Type B pancreatic cell (in vitro differentiated cells): Measurements from ENCODE around the gene MYO9A. TPM values are rescaled to one million over a fixed set of nuclear protein-coding genes. Genes with fewer than 3 reads are reported as not detected.

Source experiments
- DNase-seq: peaks from one replicate; pipeline ENCODE4 v3.0.0; 2021; ENCODE audit warnings: mixed read lengths; ENCODE audit not compliant: unreplicated experiment; ENCODE audit errors: extremely low spot score
- H3K27ac Mint-ChIP-seq: 2 replicates; pipeline ENCODE4 v1.8.0; 2021; ENCODE audit warnings: mild to moderate bottlenecking, mixed read lengths
- H3K27me3 Mint-ChIP-seq: 2 replicates; pipeline ENCODE4 v1.8.0; 2021; ENCODE audit warnings: mixed read lengths
- H3K36me3 Mint-ChIP-seq: 2 replicates; pipeline ENCODE4 v1.8.0; 2021; ENCODE audit warnings: mixed read lengths
- H3K4me1 Mint-ChIP-seq: one replicate; pipeline ENCODE4 v1.8.0; 2021; ENCODE audit warnings: mixed read lengths; ENCODE audit not compliant: unreplicated experiment
- H3K4me3 Mint-ChIP-seq: 2 replicates; pipeline ENCODE4 v1.8.0; 2021; ENCODE audit warnings: mild to moderate bottlenecking, mixed read lengths
- H3K9me3 Mint-ChIP-seq: 2 replicates; pipeline ENCODE4 v1.8.0; 2021; ENCODE audit warnings: mixed read lengths
- total RNA-seq: library from RNA; stranded (reverse); gene quantifications from 2 replicates; pipeline ENCODE4 v1.2.1, GENCODE V29; 2021; ENCODE audit warnings: low replicate concordance
- TF ChIP-seq, protein P1 (sequence below): fragments of 200-600 bp; sonication (generic); conservative IDR thresholded peaks from 2 replicates; pipeline ENCODE4 v1.5.0; 2021; ENCODE audit warnings: antibody characterized with exemption, mild to moderate bottlenecking

The MYO9A gene
- total RNA-seq, 1 donor from 2014 or later = 43.4 TPM

DNA sequence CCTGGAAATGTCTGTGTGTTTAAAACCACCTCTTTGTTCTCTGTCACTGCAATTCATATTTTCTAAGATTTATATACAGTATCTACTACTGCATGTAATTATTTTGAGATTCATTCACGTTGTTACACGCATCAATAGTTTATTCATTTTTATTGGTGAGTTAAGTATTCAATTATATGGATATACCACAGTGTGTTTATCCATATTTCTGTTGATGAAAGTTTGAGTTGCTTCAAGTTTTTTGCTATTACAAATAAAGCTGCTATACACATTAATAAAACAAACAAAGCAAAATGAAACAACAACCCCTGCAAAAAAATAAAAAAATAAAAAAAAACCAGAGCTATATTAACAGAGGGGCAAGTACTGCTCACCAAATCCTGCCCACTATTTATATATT lies 185.3 kb downstream of the MYO9A start:
- no peak for DNase-seq
- H3K4me1 Mint-ChIP-seq = no peaks in the 10 kb centered on the region
- TF ChIP-seq, protein P1, sequence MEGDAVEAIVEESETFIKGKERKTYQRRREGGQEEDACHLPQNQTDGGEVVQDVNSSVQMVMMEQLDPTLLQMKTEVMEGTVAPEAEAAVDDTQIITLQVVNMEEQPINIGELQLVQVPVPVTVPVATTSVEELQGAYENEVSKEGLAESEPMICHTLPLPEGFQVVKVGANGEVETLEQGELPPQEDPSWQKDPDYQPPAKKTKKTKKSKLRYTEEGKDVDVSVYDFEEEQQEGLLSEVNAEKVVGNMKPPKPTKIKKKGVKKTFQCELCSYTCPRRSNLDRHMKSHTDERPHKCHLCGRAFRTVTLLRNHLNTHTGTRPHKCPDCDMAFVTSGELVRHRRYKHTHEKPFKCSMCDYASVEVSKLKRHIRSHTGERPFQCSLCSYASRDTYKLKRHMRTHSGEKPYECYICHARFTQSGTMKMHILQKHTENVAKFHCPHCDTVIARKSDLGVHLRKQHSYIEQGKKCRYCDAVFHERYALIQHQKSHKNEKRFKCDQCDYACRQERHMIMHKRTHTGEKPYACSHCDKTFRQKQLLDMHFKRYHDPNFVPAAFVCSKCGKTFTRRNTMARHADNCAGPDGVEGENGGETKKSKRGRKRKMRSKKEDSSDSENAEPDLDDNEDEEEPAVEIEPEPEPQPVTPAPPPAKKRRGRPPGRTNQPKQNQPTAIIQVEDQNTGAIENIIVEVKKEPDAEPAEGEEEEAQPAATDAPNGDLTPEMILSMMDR = no peak
- peaks cover 6% of the 10 kb centered on the region for H3K9me3 Mint-ChIP-seq
- H3K36me3 Mint-ChIP-seq = peaks cover 34% of the 10 kb centered on the region
- no peaks in the 10 kb centered on the region for H3K27me3 Mint-ChIP-seq
- no peak overlapping the region for H3K4me3 Mint-ChIP-seq
- no peak overlapping the region for H3K27ac Mint-ChIP-seq

DNA sequence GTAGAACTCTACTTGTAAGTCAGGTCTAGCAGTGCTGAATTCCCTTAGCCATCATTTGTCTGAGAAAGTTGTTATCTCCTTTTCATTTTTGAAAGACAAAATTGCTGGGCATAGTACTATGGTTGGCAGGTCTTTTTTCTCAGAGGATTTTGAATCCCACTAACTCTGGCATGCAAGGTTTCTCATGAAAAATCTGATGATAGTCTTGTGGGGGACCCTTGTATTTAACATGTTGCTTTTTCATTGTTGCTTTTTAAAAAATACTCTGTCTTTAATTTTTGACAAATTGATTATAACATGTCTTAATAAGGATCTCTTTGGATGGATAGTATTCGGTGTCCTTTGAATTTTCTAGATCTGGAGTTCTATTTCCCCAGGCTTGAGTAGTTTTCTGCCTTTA lies 186.7 kb downstream of the MYO9A start:
- peaks cover 31% of the 10 kb centered on the region for H3K36me3 Mint-ChIP-seq

DNA sequence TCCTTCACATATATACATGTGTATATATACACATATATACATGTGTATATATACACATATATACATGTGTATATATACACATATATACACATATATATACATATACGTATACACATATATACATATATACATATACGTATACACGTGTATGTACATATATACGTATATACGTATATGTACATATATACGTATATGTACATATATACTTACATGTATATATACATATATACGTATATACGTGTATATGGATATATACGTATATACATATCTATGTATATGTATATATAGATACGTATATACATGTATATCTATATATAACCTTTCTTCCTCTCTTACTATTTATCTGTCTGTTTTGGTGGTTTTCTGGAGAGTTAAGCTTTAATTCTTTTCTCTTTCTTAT lies 192.8 kb downstream of the MYO9A start:
- H3K4me1 Mint-ChIP-seq = no peaks in the 10 kb centered on the region
- H3K4me3 Mint-ChIP-seq = no peak overlapping the region
- H3K9me3 Mint-ChIP-seq = no peaks in the 10 kb centered on the region
- no peak overlapping the region for H3K27ac Mint-ChIP-seq
- no peaks in the 10 kb centered on the region for H3K27me3 Mint-ChIP-seq
- H3K36me3 Mint-ChIP-seq = peaks cover 11% of the 10 kb centered on the region
- TF ChIP-seq, protein P1 = no peak
- DNase-seq = no peak

More for the DNA sequence above, 186.7 kb downstream of the MYO9A start:
- no peaks in the 10 kb centered on the region for H3K4me1 Mint-ChIP-seq
- H3K27me3 Mint-ChIP-seq = no peaks in the 10 kb centered on the region
- H3K4me3 Mint-ChIP-seq = no peak overlapping the region
- DNase-seq = no peak
- H3K9me3 Mint-ChIP-seq = peaks cover 6% of the 10 kb centered on the region
- no peak overlapping the region for H3K27ac Mint-ChIP-seq
- TF ChIP-seq, protein P1 = no peak

DNA sequence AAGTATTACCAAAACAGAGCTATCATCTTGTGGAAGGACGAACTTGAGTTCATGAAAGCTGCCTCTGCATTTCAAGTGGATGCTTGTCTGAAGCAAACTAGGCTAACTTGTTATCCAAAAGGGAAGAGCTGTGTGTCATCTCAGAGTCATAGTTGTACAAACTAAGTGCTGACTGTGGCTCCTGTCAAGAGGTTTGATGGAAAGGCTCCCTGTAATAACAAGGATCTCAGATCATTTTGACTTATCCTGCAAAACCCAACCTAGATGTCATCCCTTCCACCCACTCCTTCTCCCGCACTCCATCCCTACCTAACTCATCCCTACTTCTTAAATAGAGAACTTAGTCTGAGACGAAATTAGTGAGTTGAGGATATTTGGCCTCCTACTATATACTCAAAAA lies 196.8 kb downstream of the MYO9A start:
- DNase-seq = no peak
- Mint-ChIP-seq H3K36me3 (peaks cover 6% of the 10 kb centered on the region), H3K4me1 (no peaks in the 10 kb centered on the region), H3K27me3 (no peaks in the 10 kb centered on the region), H3K4me3 (no peak overlapping the region), H3K27ac (peak overlapping the region; percentile 52), H3K9me3 (no peaks in the 10 kb centered on the region)
- TF ChIP-seq, protein P1 = no peak

DNA sequence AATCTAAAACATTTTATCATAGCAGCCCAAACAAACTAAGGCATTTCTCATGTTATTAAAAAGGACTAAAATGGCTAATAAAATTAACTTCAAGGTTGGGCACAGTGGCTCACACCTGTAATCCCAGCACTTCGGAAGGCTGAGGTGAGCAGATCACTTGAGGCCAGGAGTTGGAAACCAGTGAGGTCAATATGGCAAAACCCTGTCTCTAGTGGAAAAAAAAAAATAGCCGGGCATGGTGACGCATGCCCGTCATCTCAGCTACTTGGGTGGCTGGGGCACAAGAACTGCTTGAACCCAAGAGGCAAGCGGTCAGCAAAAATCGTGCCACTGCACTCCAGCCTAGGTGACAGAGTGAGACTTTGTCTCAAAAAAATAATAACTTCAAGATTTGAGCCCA lies 197.4 kb downstream of the MYO9A start:
- TF ChIP-seq, protein P1 = no peak
- Mint-ChIP-seq H3K4me3 (no peak overlapping the region), H3K4me1 (no peaks in the 10 kb centered on the region), H3K27ac (peak overlapping the region; percentile 52), H3K36me3 (peaks cover under 1% of the 10 kb centered on the region), H3K27me3 (no peaks in the 10 kb centered on the region), H3K9me3 (no peaks in the 10 kb centered on the region)
- DNase-seq = no peak

DNA sequence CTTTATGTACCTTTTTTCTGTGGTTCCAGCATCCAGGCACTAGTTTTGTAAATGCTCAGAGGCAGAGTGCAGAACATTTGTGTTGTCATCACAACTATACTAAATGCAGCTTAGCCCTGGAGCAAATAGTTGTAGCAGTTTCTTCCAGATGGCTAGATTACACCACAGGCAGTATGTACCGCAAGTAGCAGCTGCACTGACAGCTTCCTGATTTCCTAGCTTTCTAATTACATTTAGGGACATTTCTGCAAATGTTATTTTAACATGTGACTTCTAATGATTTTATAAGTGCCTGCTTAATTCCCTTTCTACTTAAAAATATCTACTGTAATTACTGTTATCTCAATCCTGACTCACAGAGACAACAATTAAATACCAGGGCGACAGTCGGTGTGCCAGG lies 201.1 kb downstream of the MYO9A start:
- TF ChIP-seq, protein P1 = no peak
- no peaks in the 10 kb centered on the region for H3K4me1 Mint-ChIP-seq
- H3K27ac Mint-ChIP-seq = peak overlapping the region; percentile 34
- H3K27me3 Mint-ChIP-seq = no peaks in the 10 kb centered on the region
- H3K36me3 Mint-ChIP-seq = peaks cover 15% of the 10 kb centered on the region
- H3K4me3 Mint-ChIP-seq = no peak overlapping the region
- peaks cover 8% of the 10 kb centered on the region for H3K9me3 Mint-ChIP-seq
- no peak for DNase-seq
